ENCODE measurements around the gene OLFM4.

The OLFM4 gene

DNA sequence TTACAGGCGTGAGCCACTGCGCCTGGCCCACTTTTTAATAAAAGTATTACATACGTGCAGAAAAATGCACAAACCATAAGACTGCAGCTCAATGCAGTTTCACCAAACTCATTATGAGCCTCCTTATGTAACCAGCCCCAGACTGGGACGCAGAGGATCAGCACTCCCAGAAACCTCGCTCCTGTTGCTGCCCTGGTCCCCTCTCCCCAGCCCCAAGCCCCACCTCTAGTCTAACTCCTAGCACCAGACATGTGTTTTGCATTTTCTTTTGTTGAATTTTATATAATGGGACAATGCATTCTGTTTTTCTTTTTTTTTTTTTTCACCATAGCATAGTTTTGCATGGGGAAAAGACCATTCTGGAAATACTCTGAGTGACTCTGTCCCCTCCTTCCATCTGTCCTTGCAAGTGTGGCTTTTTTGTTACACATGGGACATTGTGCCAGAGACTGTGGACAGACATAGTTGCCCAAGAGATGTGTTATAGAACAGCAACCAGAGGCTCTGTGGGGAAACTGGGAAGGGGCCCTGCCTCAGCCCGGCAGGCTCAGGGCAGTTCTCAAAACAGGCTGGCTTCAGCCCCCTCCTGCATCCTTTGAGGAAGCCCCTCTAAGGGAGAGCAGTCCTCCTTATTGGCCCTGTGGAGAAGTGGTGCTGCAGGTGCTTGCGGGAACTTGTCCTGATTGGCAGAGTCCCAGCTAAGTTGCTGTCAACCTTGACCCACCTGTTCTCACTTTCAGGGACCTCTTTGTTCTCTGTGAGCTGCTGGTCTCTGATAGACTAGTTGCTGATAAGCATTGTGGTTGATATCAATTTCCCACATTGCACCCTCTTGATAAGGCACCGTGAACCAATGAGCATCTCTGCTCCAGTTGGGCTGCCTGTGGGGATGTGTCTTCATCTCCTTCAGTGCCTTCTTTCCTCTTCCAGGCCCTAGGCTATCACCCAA, 13.8 kb upstream of the OLFM4 start:
- Histone ChIP-seq H3K4me1 (ENCODE audit: control insufficient read depth in 1 of 2, insufficient read depth in 2 of 2, low read length in 2 of 2) (no peaks in the 10 kb centered on the region), H3K27ac (ENCODE audit: low read length) (no peak overlapping the region), H3K9me3 (ENCODE audit: control insufficient read depth in 1 of 2, low read length in 2 of 2) (no peaks in the 10 kb centered on the region), H3K36me3 (ENCODE audit: control insufficient read depth in 1 of 2, insufficient read depth in 2 of 2, low read length in 2 of 2) (no peaks in the 10 kb centered on the region), H3K4me3 (ENCODE audit: low read depth in 1 of 2, low read length in 2 of 2) (no peak overlapping the region), H3K27me3 (ENCODE audit: low read depth, low read length) (no peaks in the 10 kb centered on the region)

DNA sequence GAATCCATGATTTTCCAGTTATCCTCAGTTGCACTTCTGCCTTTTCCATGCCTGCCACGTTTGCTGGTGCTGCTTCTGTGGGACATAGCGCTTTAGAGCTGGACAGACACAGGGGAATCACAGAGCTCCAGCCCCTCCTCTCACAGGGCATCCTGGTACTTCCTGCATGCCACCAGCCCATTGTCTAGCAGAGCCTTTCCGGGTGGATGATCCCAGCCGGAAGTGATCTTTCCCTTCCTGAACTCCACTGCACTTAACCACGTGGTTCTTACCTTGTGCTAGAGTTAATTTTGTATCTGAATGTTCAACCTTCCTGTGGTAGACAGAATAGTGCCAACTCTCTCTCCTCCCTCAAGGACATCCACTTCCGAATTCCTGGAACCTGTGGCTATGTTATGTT, 12.6 kb upstream of the OLFM4 start:
- Histone ChIP-seq H3K4me3 (ENCODE audit: low read depth in 1 of 2, low read length in 2 of 2) (no peak overlapping the region), H3K27ac (ENCODE audit: low read length) (no peak overlapping the region), H3K9me3 (ENCODE audit: control insufficient read depth in 1 of 2, low read length in 2 of 2) (no peaks in the 10 kb centered on the region), H3K4me1 (ENCODE audit: control insufficient read depth in 1 of 2, insufficient read depth in 2 of 2, low read length in 2 of 2) (no peaks in the 10 kb centered on the region), H3K36me3 (ENCODE audit: control insufficient read depth in 1 of 2, insufficient read depth in 2 of 2, low read length in 2 of 2) (no peaks in the 10 kb centered on the region), H3K27me3 (ENCODE audit: low read depth, low read length) (no peaks in the 10 kb centered on the region)

DNA sequence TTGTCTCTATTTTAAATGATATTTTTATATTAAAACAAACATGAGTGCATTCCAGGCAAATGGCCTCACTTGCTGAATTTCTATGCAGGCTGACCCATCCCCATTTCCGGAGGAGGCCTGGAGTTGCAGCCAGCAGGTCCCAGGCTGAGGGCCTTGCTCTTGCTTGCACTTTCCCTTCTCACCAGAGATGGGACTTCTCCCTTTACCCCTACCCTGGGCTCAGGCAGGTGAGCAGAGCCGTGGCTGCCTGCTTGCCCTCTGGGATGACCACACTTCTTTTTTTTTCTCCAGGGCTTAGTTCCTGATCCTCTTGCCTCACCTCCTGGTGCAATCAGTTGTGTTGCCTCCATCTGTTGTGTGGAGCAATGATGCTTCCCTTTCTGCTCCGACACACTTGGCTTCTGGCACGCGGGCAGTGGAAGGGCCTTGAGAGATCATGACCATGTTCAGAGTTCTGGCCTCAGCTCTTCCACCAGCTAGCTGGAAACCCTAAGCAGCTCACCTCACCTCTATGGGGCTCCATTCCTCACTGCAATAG, 11.1 kb upstream of the OLFM4 start:
- no peaks in the 10 kb centered on the region for H3K9me3 ChIP-seq (ENCODE audit: control insufficient read depth in 1 of 2, low read length in 2 of 2)
- H3K27me3 ChIP-seq (ENCODE audit: low read depth, low read length): no peaks in the 10 kb centered on the region
- H3K27ac ChIP-seq (ENCODE audit: low read length): no peak overlapping the region

DNA sequence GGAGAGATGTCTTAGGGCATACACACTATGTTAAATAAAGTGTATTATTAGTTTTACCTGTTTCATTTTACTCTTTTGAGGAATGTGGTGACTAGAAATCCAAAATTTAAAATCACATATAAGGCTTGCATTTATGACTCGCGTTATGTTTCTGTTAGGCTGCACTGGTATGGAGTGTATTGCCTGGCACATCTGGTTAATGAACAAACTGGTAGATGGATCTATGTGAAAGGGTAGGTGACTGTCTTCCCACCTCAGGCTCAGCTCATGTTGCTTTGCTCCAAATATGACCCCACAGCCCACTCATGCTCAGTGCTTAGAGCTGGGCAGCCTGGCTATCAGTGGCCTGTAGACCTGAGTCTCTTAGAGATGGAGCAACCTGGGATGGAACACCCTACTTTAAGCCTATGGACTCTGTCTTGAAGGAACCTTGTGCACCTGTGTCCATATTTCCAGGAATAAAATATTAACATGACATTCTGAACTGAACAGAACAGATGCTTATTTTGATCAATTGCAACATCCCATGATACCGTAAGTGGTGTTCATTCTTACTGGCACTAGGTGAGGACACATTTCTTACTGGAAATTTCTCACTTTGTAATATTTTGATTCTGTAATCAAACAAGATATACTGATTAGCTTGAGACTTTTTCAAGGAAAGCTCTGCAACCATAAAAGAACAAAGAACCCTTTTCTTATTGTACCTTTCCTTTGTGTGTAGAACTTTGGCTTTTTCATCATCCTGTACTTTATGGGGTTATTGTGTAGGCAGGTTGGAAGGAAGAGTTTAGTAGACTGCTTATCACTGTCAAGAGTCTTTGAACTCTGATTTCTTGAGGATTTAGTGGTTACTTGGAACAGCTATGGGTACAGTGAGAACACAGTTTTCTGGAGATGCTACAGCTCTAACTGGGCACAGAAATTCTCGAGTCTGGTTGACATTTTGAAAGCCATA, 9.6 kb upstream of the OLFM4 start:
- no peaks in the 10 kb centered on the region for H3K4me1 ChIP-seq (ENCODE audit: control insufficient read depth in 1 of 2, insufficient read depth in 2 of 2, low read length in 2 of 2)
- no peak overlapping the region for H3K27ac ChIP-seq (ENCODE audit: low read length)
- no peaks in the 10 kb centered on the region for H3K27me3 ChIP-seq (ENCODE audit: low read depth, low read length)
- H3K9me3 ChIP-seq (ENCODE audit: control insufficient read depth in 1 of 2, low read length in 2 of 2): no peaks in the 10 kb centered on the region
- no peak overlapping the region for H3K4me3 ChIP-seq (ENCODE audit: low read depth in 1 of 2, low read length in 2 of 2)
- no peaks in the 10 kb centered on the region for H3K36me3 ChIP-seq (ENCODE audit: control insufficient read depth in 1 of 2, insufficient read depth in 2 of 2, low read length in 2 of 2)

More for the DNA sequence above, 11.1 kb upstream of the OLFM4 start:
- Histone ChIP-seq H3K4me3 (ENCODE audit: low read depth in 1 of 2, low read length in 2 of 2) (no peak overlapping the region), H3K36me3 (ENCODE audit: control insufficient read depth in 1 of 2, insufficient read depth in 2 of 2, low read length in 2 of 2) (no peaks in the 10 kb centered on the region), H3K4me1 (ENCODE audit: control insufficient read depth in 1 of 2, insufficient read depth in 2 of 2, low read length in 2 of 2) (no peaks in the 10 kb centered on the region)

DNA sequence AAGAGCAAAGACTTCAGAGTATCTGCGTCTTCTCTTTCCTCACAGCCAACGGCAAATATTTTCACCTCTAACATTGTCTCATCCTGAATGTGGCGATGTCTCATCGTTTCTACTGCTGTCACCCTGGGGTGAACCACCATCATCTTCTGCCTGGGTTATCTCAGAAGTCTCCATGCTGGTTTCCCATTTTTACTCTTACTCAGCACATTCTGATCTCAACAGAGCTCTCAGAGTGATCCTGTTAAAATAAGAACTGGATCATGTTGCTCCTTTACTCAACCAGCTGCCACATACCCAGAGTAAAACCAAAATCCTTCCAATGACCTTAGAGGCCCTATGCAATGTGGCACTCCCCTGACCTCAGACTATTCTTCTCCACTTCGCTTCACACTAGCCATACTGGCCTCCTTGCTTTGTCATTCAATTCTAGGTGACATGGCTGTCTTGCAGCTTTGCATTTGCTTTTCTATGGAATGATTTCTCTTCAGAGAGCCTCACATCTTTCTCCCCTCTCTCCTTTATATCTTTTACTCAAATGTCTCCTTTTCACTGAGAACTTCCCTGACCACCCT, 7.8 kb upstream of the OLFM4 start:
- Histone ChIP-seq H3K36me3 (ENCODE audit: control insufficient read depth in 1 of 2, insufficient read depth in 2 of 2, low read length in 2 of 2) (no peaks in the 10 kb centered on the region), H3K27me3 (ENCODE audit: low read depth, low read length) (no peaks in the 10 kb centered on the region), H3K9me3 (ENCODE audit: control insufficient read depth in 1 of 2, low read length in 2 of 2) (no peaks in the 10 kb centered on the region), H3K4me1 (ENCODE audit: control insufficient read depth in 1 of 2, insufficient read depth in 2 of 2, low read length in 2 of 2) (no peaks in the 10 kb centered on the region), H3K27ac (ENCODE audit: low read length) (no peak overlapping the region), H3K4me3 (ENCODE audit: low read depth in 1 of 2, low read length in 2 of 2) (no peak overlapping the region)

DNA sequence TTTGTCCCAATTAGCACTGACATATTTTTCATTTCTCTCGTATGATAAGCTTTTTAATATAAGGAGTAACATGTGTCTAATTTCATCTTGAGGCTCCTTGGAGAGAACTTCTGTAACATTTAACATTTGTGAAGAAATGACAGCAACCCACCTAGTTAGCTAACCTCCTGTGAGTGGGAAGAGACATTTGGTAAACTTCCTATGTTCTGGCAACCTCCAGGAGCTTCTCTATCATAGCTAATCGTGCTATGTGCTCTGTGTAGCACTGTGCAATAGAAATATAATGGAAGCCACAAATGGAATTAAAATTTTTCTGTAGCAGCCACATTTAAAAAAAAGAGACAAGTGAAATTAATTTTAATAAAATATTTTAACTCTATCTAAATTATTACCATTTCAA, 5.4 kb upstream of the OLFM4 start:
- no peak overlapping the region for H3K4me3 ChIP-seq (ENCODE audit: low read depth in 1 of 2, low read length in 2 of 2)
- H3K27me3 ChIP-seq (ENCODE audit: low read depth, low read length): no peaks in the 10 kb centered on the region
- no peaks in the 10 kb centered on the region for H3K4me1 ChIP-seq (ENCODE audit: control insufficient read depth in 1 of 2, insufficient read depth in 2 of 2, low read length in 2 of 2)
- H3K27ac ChIP-seq (ENCODE audit: low read length): no peak overlapping the region
- H3K36me3 ChIP-seq (ENCODE audit: control insufficient read depth in 1 of 2, insufficient read depth in 2 of 2, low read length in 2 of 2): no peaks in the 10 kb centered on the region
- H3K9me3 ChIP-seq (ENCODE audit: control insufficient read depth in 1 of 2, low read length in 2 of 2): no peaks in the 10 kb centered on the region

DNA sequence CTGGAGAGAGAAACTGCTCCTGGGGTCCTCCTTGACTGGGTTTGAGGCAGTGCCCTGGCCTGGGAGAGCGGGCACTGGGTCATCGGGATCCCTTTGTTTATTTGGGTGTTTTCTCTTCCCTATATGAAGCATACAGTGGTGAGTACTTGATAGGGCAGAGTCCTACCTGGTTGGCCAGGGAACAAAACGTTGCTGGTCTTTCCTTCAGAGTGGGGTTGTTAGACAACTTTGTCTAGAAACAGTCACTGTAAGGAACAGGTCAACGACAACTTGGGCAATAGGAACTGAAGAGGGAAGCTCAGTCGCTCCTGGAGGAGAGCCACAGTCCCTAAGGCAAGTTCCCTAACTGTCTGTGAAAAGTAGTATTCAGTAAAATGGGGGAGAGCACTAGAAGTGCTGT, 550 bp upstream of the OLFM4 start:
- no peaks in the 10 kb centered on the region for H3K4me1 ChIP-seq (ENCODE audit: control insufficient read depth in 1 of 2, insufficient read depth in 2 of 2, low read length in 2 of 2)
- no peaks in the 10 kb centered on the region for H3K27me3 ChIP-seq (ENCODE audit: low read depth, low read length)
- no peak overlapping the region for H3K4me3 ChIP-seq (ENCODE audit: low read depth in 1 of 2, low read length in 2 of 2)
- no peaks in the 10 kb centered on the region for H3K36me3 ChIP-seq (ENCODE audit: control insufficient read depth in 1 of 2, insufficient read depth in 2 of 2, low read length in 2 of 2)
- peak overlapping the region; percentile 13 for H3K27ac ChIP-seq (ENCODE audit: low read length)
- H3K9me3 ChIP-seq (ENCODE audit: control insufficient read depth in 1 of 2, low read length in 2 of 2): no peaks in the 10 kb centered on the region

DNA sequence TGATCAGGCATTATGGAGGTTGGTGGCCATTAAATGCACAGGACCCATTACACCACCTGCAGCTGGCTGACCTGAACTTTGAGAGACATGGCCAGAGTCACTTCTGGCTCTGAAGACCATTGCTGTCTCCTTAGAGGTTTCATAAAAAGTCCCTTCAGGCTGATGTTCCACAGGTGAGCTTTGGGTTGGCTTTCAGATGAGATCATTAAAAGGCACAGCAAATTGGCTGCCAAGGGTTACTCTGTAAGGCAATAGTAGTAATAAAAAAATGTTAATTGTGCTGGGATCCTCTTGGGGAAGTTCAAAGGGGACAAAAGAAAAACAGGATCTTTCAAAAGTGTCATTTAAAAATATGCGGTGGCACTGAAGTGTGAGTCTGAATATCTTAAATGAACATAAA, 4.2 kb downstream of the OLFM4 start:
- Histone ChIP-seq H3K36me3 (ENCODE audit: control insufficient read depth in 1 of 2, insufficient read depth in 2 of 2, low read length in 2 of 2) (no peaks in the 10 kb centered on the region), H3K27ac (ENCODE audit: low read length) (peak overlapping the region; percentile 47), H3K27me3 (ENCODE audit: low read depth, low read length) (no peaks in the 10 kb centered on the region), H3K9me3 (ENCODE audit: control insufficient read depth in 1 of 2, low read length in 2 of 2) (no peaks in the 10 kb centered on the region), H3K4me3 (ENCODE audit: low read depth in 1 of 2, low read length in 2 of 2) (peak overlapping the region in 1 of 2 donors; percentile 31), H3K4me1 (ENCODE audit: control insufficient read depth in 1 of 2, insufficient read depth in 2 of 2, low read length in 2 of 2) (no peaks in the 10 kb centered on the region)

DNA sequence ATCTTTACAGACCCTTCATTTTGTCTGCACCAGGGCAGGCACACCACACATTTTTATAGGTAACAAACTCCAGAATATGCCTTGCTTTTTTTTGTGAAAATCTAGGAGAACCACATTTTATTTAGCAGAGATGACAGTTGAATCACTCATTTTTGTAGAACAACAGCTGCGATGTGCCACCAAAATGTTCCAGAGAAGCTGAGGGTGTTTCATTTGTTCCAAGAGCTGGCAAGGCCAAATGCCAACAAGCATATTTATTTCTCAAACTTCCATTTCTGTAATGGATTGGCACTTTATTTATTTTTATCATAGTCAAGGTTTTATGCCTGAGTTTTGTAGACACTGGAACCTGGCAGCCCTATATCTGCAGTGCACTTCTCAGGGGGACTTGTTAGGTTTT, 10.4 kb downstream of the OLFM4 start:
- Histone ChIP-seq H3K27me3 (ENCODE audit: low read depth, low read length) (no peaks in the 10 kb centered on the region), H3K9me3 (ENCODE audit: control insufficient read depth in 1 of 2, low read length in 2 of 2) (no peaks in the 10 kb centered on the region), H3K4me1 (ENCODE audit: control insufficient read depth in 1 of 2, insufficient read depth in 2 of 2, low read length in 2 of 2) (peaks cover 0 to 7% of the 10 kb centered on the region in 2 donors), H3K36me3 (ENCODE audit: control insufficient read depth in 1 of 2, insufficient read depth in 2 of 2, low read length in 2 of 2) (peaks cover 0 to under 1% of the 10 kb centered on the region in 2 donors), H3K27ac (ENCODE audit: low read length) (no peak overlapping the region), H3K4me3 (ENCODE audit: low read depth in 1 of 2, low read length in 2 of 2) (no peak overlapping the region)

DNA sequence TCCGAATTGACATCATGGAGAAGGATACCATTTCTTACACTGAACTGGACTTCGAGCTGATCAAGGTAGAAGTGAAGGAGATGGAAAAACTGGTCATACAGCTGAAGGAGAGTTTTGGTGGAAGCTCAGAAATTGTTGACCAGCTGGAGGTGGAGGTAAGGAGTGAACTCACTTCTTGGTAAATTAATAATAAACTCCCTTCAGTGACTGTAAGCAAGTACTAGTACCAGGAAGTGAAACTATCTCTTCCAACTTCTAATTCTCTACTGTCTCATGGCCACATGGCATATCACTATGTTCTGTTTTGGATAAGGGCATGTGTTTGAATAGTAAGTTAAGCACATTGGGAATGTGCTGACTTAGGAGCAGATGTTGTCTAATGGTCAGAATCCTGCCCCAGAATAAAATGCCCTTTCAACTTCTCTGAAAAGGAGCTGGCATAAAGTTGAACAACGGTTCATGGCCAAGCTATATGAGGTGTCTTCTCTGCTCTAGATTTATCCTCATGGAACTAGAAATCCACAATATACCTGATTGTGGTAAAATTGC, 13.4 kb downstream of the OLFM4 start:
- Histone ChIP-seq H3K9me3 (ENCODE audit: control insufficient read depth in 1 of 2, low read length in 2 of 2) (no peaks in the 10 kb centered on the region), H3K4me1 (ENCODE audit: control insufficient read depth in 1 of 2, insufficient read depth in 2 of 2, low read length in 2 of 2) (peaks cover 5 to 22% of the 10 kb centered on the region in 2 donors), H3K36me3 (ENCODE audit: control insufficient read depth in 1 of 2, insufficient read depth in 2 of 2, low read length in 2 of 2) (peaks cover 0 to 5% of the 10 kb centered on the region in 2 donors), H3K27ac (ENCODE audit: low read length) (no peak overlapping the region), H3K27me3 (ENCODE audit: low read depth, low read length) (no peaks in the 10 kb centered on the region), H3K4me3 (ENCODE audit: low read depth in 1 of 2, low read length in 2 of 2) (no peak overlapping the region)

All from muscle layer of duodenum (tissue), 2 donors.